HepG2 (cell line): ENCODE results near the gene HBE1. TPM values are rescaled to one million over a fixed set of nuclear protein-coding genes. Genes with fewer than 3 reads are reported as not detected.
A peak's percentile ranks its signal among the peaks of the same experiment; 100 is the strongest.

ENCODE experiments used
- ATAC-seq: fragments of 200-7000 bp; cut with Tn5 transposase; 3 replicates; pipeline ENCODE4 v1.9.1; 2020; ENCODE audit warnings: mild to moderate bottlenecking, moderate library complexity
- BruUV-seq: library from RNA; stranded (reverse); fragments of 400-500 nt; replicated peaks from 2 replicates; lab custom pipeline; 2021; lab: Mats Ljungman, UMichigan
- CTCF ChIA-PET: fragments of 300-600 bp; formaldehyde crosslinking; extraction: SDS; loops from one replicate; lab custom pipeline; 2021; ENCODE audit warnings: low total read pairs, inconsistent platforms, low intra/inter-chr PET ratio; lab: Yijun Ruan, JAX
- POLR2A ChIA-PET: fragments of 350-600 bp; sonication (Branson Sonifier 250); formaldehyde crosslinking; loops from one replicate; lab custom pipeline; 2020; ENCODE audit warnings: antibody characterized with exemption, inconsistent platforms; lab: Yijun Ruan, JAX
- DNase-seq: peaks from one replicate; pipeline ENCODE4 v3.0.0-alpha.2; 2015; ENCODE audit warnings: low spot score
- FAIRE-seq: peaks from 3 replicates; lab custom pipeline; 2011; peaks lifted over from hg19 to GRCh38; lab: Jason Lieb, UNC
- H2AFZ ChIP-seq: one replicate; pipeline ENCODE4 v1.6.1; 2011; ENCODE audit warnings: low read length, inconsistent platforms
- H3K27ac ChIP-seq: fragments of 300-600 bp; 3 replicates; pipeline ENCODE4 v1.8.0; 2011; ENCODE audit warnings: mixed run types, mild to moderate bottlenecking, mixed read lengths, low read length, inconsistent platforms; ENCODE audit not compliant: insufficient read depth; ENCODE audit errors: extremely low read length
- H3K27me3 ChIP-seq, 2 experiments: fragments of 200-600 bp in 1 of 2; 2 replicates in 1 of 2; 3 replicates in 1 of 2; pipeline versions ENCODE4 v1.6.0 to v1.8.0; 2011; ENCODE audit warnings: low read length in 2 of 2, mild to moderate bottlenecking in 2 of 2, moderate library complexity in 2 of 2, inconsistent platforms in 1 of 2; ENCODE audit not compliant: insufficient read depth in 2 of 2, control insufficient read depth in 1 of 2
- H3K36me3 ChIP-seq, 2 experiments: fragments of 200-600 bp in 1 of 2; replicated peaks in 1 of 2; 2 replicates in 1 of 2; 3 replicates in 1 of 2; pipeline versions ENCODE4 v1.5.1 to v1.8.0; 2011; ENCODE audit warnings: low read length in 2 of 2, inconsistent platforms in 1 of 2; ENCODE audit not compliant: insufficient read depth in 2 of 2, control insufficient read depth in 1 of 2
- H3K4me1 ChIP-seq: 2 replicates; pipeline ENCODE4 v1.5.1; 2012; ENCODE audit warnings: low read length, inconsistent platforms; ENCODE audit not compliant: insufficient read depth
- H3K4me2 ChIP-seq: 2 replicates; pipeline ENCODE4 v1.6.0; 2011; ENCODE audit warnings: low read depth, low read length, inconsistent platforms
- H3K4me3 ChIP-seq, 3 experiments: fragments of 200-600 bp in 1 of 3; sonication (generic), shearing (Covaris generic) in 1 of 3; replicated peaks in 1 of 3; 2 replicates each; pipeline ENCODE4 v1.5.1; 2011 to 2016; ENCODE audit warnings: low read length in 3 of 3, inconsistent platforms in 2 of 3, low read depth in 2 of 3, mild to moderate bottlenecking in 2 of 3, control low read depth in 1 of 3, mixed read lengths in 1 of 3; ENCODE audit not compliant: insufficient read depth in 1 of 3
- H3K79me2 ChIP-seq: one replicate; pipeline ENCODE4 v1.6.1; 2011; ENCODE audit warnings: low read length, inconsistent platforms; ENCODE audit not compliant: insufficient read depth
- H3K9ac ChIP-seq: 2 replicates; pipeline ENCODE4 v1.6.0; 2011; ENCODE audit warnings: mild to moderate bottlenecking, low read depth, low read length, inconsistent platforms; ENCODE audit not compliant: insufficient read depth
- H3K9me3 ChIP-seq: 2 replicates; pipeline ENCODE4 v1.5.1; 2012; ENCODE audit warnings: mild to moderate bottlenecking, low read length
- H4K20me1 ChIP-seq: 2 replicates; pipeline ENCODE4 v1.6.0; 2011; ENCODE audit warnings: inconsistent platforms, mild to moderate bottlenecking, low read length, moderate library complexity; ENCODE audit not compliant: insufficient read depth
- BCL6 ChIP-seq: IDR thresholded peaks from 2 replicates; pipeline ENCODE4 v1.6.1; 2016; ENCODE audit warnings: missing genetic modification reagents, missing compliant biosample characterization
- MAFF ChIP-seq: IDR thresholded peaks from 2 replicates; pipeline ENCODE4 v1.6.1; 2011; ENCODE audit warnings: low read depth, low read length, improper control_type of control experiment
- MAFK ChIP-seq, 2 experiments: IDR thresholded peaks in 1 of 2; conservative IDR thresholded peaks in 1 of 2; 2 replicates each; pipeline ENCODE4 v1.6.1; 2011; ENCODE audit warnings: improper control_type of control experiment in 2 of 2, low read length in 2 of 2
- NAIF1 ChIP-seq: sonication (generic); formaldehyde crosslinking; IDR thresholded peaks from 2 replicates; pipeline ENCODE4 v1.5.0; 2020; ENCODE audit warnings: mild to moderate bottlenecking, missing genetic modification reagents, borderline replicate concordance
- ZFP91 ChIP-seq: sonication (generic); formaldehyde crosslinking; IDR thresholded peaks from 2 replicates; pipeline ENCODE4 v1.9.0; 2022; ENCODE audit warnings: missing genetic modification reagents, mild to moderate bottlenecking, borderline replicate concordance
- ZMAT5 ChIP-seq: sonication (generic); formaldehyde crosslinking; IDR thresholded peaks from 2 replicates; pipeline ENCODE4 v1.5.0; 2020; ENCODE audit warnings: mild to moderate bottlenecking, low read depth, missing genetic modification reagents, borderline replicate concordance
- ZNF350 ChIP-seq: sonication (generic); formaldehyde crosslinking; IDR thresholded peaks from 2 replicates; pipeline ENCODE4 v1.4.0; 2020; ENCODE audit warnings: mild to moderate bottlenecking, low read depth, missing genetic modification reagents, borderline replicate concordance
- WGBS: methylation state at CpG from one replicate; pipeline ENCODE4 v1.1.6; 2017; ENCODE audit warnings: low lambda C conversion rate; 5-methylcytosine and 5-hydroxymethylcytosine counted together
- in situ Hi-C: cut with HindIII; loops from 2 replicates; pipeline ENCODE4 v1.10.0; 2017; ENCODE audit warnings: low pct_unique_long_range_greater_than_20kb; ENCODE audit not compliant: extremely low pct_ligation_motif_present
- intact Hi-C: fragments of 100-400 bp; cut with micrococcal nuclease; formaldehyde crosslinking; loops from one replicate; pipeline ENCODE4 v1.10.0; 2022; ENCODE audit not compliant: unreplicated experiment
- polyA plus RNA-seq, 8 experiments: library from polyadenylated mRNA; depleted of rRNA in 3 of 8; stranded (reverse) in 7 of 8; unstranded in 1 of 8; fragments of >200 nt; fragmentation: Illumina TruSeq in 4 of 8; extraction: Trizol in 4 of 8; gene quantifications; 2 replicates each; pipeline versions ENCODE4 v1.2.1 to v1.2.3, GENCODE V29; 2011 to 2016; ENCODE audit warnings: low read depth in 4 of 8, missing spikeins in 1 of 8, mixed read lengths in 1 of 8; ENCODE audit not compliant: insufficient read depth in 1 of 8
- total RNA-seq, 5 experiments: library from RNA; depleted of rRNA; stranded (reverse); fragments of >200 nt; fragmentation: Illumina TruSeq; extraction: Trizol; gene quantifications; 2 replicates each; pipeline ENCODE4 v1.2.3, GENCODE V29; 2016; ENCODE audit warnings: low read depth in 1 of 5

The HBE1 gene
- total and polyA plus RNA-seq, 2 of the 13 experiments (the other 11 are each of a cell fraction or from before 2014, with no cell fraction given) = 0.24 to 0.35 TPM

- 5% methylated on average over 5 of the region's 5 CpGs for WGBS
- no peaks in the 10 kb centered on the region for H3K4me1 ChIP-seq
- FAIRE-seq = no peak
- no peaks in the 10 kb centered on the region for H3K27me3 ChIP-seq
- no peak for DNase-seq
- H3K9ac ChIP-seq = no peak overlapping the region
- TF ChIP-seq MAFF (peak; percentile 52; the same call in 1 of the 2 replicates), ZFP91 (CRISPR knock-in tag) (no peak), MAFK (conservative IDR thresholded peaks at IDR 0.05 in 1 of 2, IDR thresholded peaks at IDR 0.05 in 1 of 2; ENCODE audit: low read length in 2 of 2) (peak; percentile 45 to 78)
- TF ChIP-seq, all 625 proteins: peak for 2
- H3K36me3 ChIP-seq = no peaks in the 10 kb centered on the region
- H3K4me2 ChIP-seq = no peak overlapping the region
- no peak for ATAC-seq
- no peak overlapping the region for H2AFZ ChIP-seq
- H3K27ac ChIP-seq = no peak overlapping the region
- ChIA-PET POLR2A (no interaction called here), CTCF (no interaction called here)
- H3K79me2 ChIP-seq = no peaks in the 10 kb centered on the region
- no TSS peak for BruUV-seq
- intact Hi-C loops (no loop called here), in situ Hi-C loops (no loop called here)
- H4K20me1 ChIP-seq = no peaks in the 10 kb centered on the region; the same call in 1 of the 2 replicates
- no peak overlapping the region for H3K4me3 ChIP-seq
- no peaks in the 10 kb centered on the region for H3K9me3 ChIP-seq
Observed at GRCh38 chr11:5235364-5236095, 34.2 kb downstream of the HBE1 start.

GRCh38 chr11:5234381-5234834 is 35.3 kb downstream of the HBE1 start, which contains the start of gene HBD:
HBD (minus strand) TSS chr11:5234483; CDS start chr11:5234433, 50 bp downstream.
- Histone ChIP-seq H3K9ac (no peak within 1 kb of the TSS), H3K4me3 (no peak within 1 kb of the TSS), H3K4me2 (no peak within 1 kb of the TSS), H3K27ac (no peak within 1 kb of the TSS), H3K36me3 (no peaks in the 10 kb centered on the region), H4K20me1 (no peaks in the 10 kb centered on the region; the same call in 1 of the 2 replicates), H3K9me3 (no peaks in the 10 kb centered on the region), H3K4me1 (no peaks in the 10 kb centered on the region), H2AFZ (no peak within 1 kb of the TSS), H3K79me2 (no peaks in the 10 kb centered on the region), H3K27me3 (no peaks in the 10 kb centered on the region)
- ChIA-PET CTCF (no interaction called here), POLR2A (no interaction called here)
- no peak for ATAC-seq
- 0% methylated on average over 2 of the region's 2 CpGs for WGBS
- no TSS peak for BruUV-seq
- intact Hi-C loops (no loop called here), in situ Hi-C loops (no loop called here)
- no peak for FAIRE-seq
- no peak for DNase-seq
- TF ChIP-seq BCL6 (CRISPR knock-in tag) (no peak), ZMAT5 (CRISPR knock-in tag) (no peak), ZNF350 (CRISPR knock-in tag) (no peak), NAIF1 (no peak)
